ENCODE measurements around the gene STARD13. TPM values are rescaled to one million over a fixed set of nuclear protein-coding genes. Genes with fewer than 3 reads are reported as not detected.

Gene STARD13
- total RNA-seq, 2 experiments from 2014 or later = 0.02 to 0.25 TPM

DNA sequence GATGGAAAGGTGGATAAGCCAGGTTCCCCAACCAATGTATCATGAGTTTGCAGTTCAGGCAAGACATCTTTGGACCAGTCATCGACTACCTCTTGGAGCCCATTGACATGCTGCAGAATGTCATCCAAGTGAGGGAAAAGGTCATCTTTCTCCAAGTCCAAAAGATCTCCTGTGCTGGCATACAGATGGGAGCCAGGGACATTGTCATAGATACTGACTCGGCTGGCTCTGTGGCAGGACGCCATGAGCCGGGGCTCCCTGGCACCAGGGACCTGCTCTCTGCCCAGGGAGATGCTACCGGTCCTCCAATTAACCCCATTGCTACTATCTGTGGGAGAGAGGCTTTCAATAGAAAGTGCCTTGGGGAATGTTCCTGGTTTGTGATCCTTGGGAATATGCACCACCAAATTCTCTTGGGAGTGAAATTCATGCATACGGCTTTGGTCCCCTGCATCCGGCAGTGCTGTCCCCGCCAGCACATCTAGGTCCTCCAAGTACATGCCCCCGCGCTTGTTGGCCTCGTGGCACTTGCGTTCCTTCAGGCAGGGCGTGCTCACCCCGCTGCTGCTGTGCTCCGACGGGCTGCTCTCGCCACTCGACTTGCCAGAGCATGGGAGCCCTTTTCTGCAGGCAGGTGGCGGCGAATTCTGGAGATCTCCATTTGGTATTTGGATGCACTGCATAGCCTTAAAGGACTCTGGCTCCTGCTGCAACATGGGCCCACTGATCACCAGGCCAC is 156.3 kb downstream of the STARD13 start:
- ChIA-PET POLR2A (no interaction called here), CTCF (no interaction called here)
- Mint-ChIP-seq H3K4me3 (no peak overlapping the region), H3K36me3 (ENCODE audit: low read depth) (no peaks in the 10 kb centered on the region), H3K27me3 (no peaks in the 10 kb centered on the region), H3K27ac (no peak overlapping the region), H3K4me1 (no peaks in the 10 kb centered on the region), H3K9me3 (peaks cover 2% of the 10 kb centered on the region)
- no peak for DNase-seq

DNA sequence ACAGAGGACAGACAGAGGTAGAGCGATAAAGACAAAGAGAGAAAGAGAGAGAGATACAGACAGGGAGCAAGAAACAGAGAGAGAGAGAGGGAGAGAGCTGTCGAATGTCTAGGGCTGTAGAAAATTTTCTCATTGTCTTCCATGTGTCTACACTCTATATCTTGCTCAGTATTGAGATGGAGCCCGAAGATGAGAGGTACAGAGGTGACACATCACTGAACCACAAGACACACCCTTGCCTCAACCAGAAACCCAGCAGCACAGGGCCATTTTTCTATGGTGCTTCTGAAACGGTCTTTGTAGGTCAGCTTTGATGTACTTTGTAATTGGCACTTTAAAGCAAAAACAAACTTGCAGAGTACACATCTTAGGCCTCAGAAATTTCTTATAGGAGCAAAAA is 157.4 kb downstream of the STARD13 start:
- no peak for DNase-seq
- POLR2A ChIA-PET = no interaction called here
- Mint-ChIP-seq H3K9me3 (no peaks in the 10 kb centered on the region), H3K36me3 (ENCODE audit: low read depth) (no peaks in the 10 kb centered on the region), H3K4me1 (no peaks in the 10 kb centered on the region), H3K27ac (no peak overlapping the region), H3K4me3 (no peak overlapping the region), H3K27me3 (no peaks in the 10 kb centered on the region)
- CTCF ChIA-PET = no interaction called here

DNA sequence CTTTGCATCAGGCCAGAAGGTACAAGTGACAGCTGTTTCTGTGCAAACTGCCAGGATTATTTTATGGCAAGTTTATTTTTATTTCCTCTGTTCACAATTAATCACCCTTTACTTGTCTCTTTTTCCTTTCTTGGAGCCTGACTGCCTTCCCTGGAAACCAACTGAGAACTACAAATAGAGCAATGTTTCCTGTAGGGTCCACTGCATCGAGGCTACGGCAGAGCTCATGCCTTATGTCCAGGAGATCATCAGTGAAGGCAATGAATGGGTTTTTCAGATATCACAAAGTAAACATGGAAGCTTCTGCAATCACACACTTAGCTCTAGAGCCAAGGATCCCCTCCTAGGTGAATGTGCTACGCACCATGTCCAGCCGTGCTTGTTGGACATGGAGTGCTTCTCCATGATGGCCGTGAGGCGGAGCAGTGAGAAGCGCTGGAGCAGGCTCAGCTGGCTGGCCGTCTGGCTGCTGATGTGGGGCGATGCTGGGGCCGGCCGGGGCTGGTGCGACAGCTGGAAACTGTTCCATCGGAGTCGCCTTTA is 158.5 kb downstream of the STARD13 start:
- H3K27ac Mint-ChIP-seq = no peak overlapping the region
- no peaks in the 10 kb centered on the region for H3K27me3 Mint-ChIP-seq
- CTCF ChIA-PET = no interaction called here
- H3K9me3 Mint-ChIP-seq = no peaks in the 10 kb centered on the region
- POLR2A ChIA-PET = no interaction called here
- no peak overlapping the region for H3K4me3 Mint-ChIP-seq
- H3K36me3 Mint-ChIP-seq (ENCODE audit: low read depth) = no peaks in the 10 kb centered on the region
- no peaks in the 10 kb centered on the region for H3K4me1 Mint-ChIP-seq
- DNase-seq = no peak

DNA sequence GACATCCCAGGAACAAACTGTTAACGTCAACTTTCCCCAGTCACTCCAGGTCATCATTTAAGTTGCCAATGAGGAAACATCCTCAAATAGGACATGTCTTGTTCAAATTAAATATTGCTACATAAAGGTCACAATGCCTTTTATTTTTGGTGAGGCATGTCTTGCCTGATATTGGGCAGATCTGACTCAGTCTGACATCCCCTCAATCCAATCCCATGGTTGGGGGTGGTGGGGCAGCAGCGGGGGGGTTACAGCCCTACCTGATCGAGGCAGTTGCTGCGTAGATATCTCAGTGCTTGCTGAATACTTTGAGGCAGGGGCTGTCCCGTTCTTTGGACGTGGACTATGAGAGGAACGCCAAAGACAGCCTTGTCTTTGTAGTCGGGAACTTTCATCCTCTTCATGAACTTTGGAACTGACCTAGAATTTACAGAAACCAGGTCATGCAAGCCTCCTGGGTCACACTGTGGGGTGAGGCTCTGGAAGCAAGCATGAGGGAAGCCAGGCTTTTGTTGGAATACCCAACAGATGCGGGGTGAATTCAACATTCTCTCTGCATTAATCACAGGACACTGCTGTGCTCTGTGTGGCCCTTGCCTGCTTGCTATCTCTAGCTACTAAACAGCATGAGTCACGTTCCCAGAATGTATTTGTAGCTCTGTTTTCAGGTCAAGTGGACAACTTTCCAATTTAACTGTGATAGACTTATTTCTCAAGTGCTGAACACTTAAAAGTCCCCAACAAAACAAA is 159.6 kb downstream of the STARD13 start:
- ChIA-PET POLR2A (no interaction called here), CTCF (interaction anchor here (0.8 kb wide), 1 partner anchor 10 kb away, joined by 3 read pairs; no protein-coding TSS in a partner anchor)
- no peak for DNase-seq
- Mint-ChIP-seq H3K9me3 (no peaks in the 10 kb centered on the region), H3K27ac (no peak overlapping the region), H3K4me1 (no peaks in the 10 kb centered on the region), H3K36me3 (ENCODE audit: low read depth) (no peaks in the 10 kb centered on the region), H3K27me3 (no peaks in the 10 kb centered on the region), H3K4me3 (no peak overlapping the region)

DNA sequence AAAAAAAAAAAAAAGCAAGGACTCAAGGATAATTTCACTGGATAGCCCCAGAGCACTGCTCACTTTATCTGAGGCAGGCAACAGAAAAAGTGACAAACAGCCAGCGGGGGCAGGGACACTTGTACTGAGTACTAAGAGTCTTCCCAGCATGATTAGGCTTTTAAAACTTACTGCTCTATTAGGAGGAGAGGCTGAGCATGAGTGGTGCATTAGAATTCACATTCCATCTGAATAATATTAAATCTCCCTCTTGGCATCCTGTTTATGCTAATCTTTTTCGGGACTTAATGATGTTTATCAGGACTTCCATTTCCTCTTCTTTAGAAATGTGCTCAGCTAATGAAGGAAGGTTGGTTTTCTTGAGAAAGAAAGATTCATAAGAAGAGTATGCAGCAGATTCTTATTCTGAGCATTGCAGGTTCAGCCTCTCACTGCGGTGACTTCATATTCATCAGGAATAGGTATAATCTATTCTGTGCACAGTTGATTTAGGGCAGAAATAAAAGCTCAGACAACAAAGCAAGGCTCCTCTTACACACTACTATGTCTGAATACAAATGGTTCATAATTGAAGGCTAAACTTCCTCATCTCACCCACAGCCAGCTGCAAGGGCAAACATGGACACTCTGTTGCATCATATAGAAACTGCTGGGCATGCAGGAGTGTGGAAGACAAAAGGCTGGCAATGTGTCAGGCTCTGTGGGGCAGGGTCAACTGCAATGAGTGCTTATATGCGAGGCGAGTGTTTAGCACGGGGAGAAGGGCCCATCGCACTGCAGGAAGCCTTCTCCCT is 162.3 kb downstream of the STARD13 start:
- no peak overlapping the region for H3K4me3 Mint-ChIP-seq
- no peaks in the 10 kb centered on the region for H3K36me3 Mint-ChIP-seq (ENCODE audit: low read depth)
- H3K27me3 Mint-ChIP-seq = no peaks in the 10 kb centered on the region
- ChIA-PET CTCF (interaction anchor here (0.5 to 1.5 kb wide), 2 partner anchors 16 to 67 kb away, joined by 3 to 4 read pairs; no protein-coding TSS in a partner anchor), POLR2A (no interaction called here)
- no peaks in the 10 kb centered on the region for H3K4me1 Mint-ChIP-seq
- no peak for DNase-seq
- no peak overlapping the region for H3K27ac Mint-ChIP-seq
- no peaks in the 10 kb centered on the region for H3K9me3 Mint-ChIP-seq

DNA sequence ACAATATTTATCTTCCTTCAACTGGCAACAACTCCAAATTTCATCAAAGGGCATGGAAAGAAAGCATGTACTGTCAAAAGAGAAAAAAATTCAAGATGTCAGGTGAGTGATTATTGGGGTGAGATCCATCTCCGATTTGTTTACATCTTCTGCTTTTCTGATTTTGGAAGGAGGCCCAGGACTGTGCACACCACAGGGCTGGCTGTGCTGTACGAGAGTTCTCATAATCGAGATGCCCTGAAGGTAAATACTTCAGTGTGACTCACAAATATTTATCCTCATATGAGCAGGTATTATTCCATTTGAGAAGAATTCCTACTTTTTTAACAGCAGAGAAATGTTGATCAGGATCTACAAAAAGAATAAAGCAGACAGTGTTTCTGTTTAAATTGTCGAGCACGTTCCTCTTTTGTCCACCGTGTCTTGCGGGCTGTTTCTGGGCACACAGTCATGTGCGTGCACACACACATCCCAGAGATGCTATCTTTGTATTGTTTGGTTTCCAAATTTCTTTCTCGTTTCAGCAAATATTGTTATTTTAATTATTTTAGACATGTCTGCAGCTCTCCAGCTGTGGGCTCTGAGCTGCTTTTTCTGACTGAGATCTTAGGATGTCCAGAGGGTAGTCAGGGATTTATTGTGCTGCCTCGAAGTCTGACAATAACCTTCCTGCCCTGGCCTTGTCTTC is 165.6 kb downstream of the STARD13 start:
- no peak overlapping the region for H3K4me3 Mint-ChIP-seq
- no peaks in the 10 kb centered on the region for H3K9me3 Mint-ChIP-seq
- H3K36me3 Mint-ChIP-seq (ENCODE audit: low read depth) = no peaks in the 10 kb centered on the region
- H3K27me3 Mint-ChIP-seq = peaks cover 3% of the 10 kb centered on the region
- no peaks in the 10 kb centered on the region for H3K4me1 Mint-ChIP-seq
- DNase-seq = no peak
- POLR2A ChIA-PET = no interaction called here
- CTCF ChIA-PET = no interaction called here
- H3K27ac Mint-ChIP-seq = no peak overlapping the region

DNA sequence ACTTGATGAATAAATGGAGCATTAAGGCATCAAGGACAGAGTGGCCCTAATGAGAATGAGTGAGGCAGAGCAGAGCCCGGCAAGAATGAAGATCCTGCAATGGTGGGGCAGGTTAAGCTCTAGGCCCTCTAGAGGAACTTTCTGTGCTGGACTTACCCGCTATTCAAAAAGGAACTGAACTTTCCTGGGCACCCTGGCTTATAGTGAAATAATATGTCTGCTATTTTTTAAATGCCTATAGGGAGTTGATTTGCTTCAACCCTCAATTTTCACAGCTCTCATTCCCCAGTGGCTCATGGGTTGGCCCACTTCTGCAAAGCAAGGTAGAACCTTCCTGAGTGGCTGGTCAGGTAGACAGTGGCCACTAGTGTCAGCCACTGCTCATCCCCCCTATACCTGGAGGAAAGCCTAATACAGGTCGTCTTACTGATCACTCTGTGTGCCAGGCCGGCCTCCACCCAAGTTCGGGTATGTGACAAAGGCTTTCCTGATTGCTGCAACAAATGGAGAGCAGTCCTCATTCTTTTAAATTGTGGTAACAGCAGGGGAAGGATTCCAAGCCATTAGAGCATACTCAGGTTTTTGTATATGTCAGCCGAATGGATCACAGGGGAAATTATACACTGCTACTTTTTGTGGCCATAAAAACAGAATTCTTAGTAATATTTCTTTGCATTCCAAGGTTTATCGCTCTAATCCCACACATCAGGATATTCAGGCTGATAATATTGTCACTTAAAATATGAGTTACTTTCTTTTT is 166.4 kb downstream of the STARD13 start:
- Mint-ChIP-seq H3K9me3 (no peaks in the 10 kb centered on the region), H3K27me3 (peaks cover 3% of the 10 kb centered on the region), H3K4me3 (no peak overlapping the region), H3K27ac (no peak overlapping the region), H3K4me1 (no peaks in the 10 kb centered on the region), H3K36me3 (ENCODE audit: low read depth) (no peaks in the 10 kb centered on the region)
- CTCF ChIA-PET = no interaction called here
- no peak for DNase-seq
- POLR2A ChIA-PET = no interaction called here

DNA sequence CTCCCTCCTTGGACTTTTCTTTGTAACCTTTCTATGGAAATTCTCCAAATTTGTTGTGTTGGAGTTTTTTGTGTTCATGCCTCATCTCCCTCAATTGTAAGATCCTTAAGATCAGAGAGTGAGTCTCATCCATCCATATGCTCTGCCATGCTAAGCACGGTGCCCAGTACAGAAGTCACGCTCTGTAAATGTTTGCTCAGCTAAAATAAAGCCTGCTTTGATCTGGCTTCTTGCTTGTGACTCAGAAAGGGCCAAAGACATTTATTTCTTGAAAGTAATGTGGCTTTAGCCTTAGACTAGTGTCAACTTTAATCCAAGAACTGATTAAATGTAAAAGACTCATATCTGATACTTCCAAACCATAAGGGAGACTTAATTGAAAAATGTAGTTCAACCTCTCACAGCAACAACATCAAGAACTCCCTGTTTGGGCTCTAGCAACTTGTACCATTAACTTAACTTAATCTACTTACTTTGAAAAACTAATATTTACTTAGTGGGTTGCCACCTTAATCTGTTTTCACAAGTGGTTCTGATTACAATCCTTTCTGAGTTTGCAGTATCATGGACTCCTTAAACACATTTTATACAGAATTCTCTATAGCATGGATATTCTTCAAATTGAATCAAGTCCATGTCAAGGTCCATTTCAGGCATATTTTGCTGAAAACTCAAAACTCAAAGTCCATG is 169.1 kb downstream of the STARD13 start:
- Mint-ChIP-seq H3K4me3 (no peak overlapping the region), H3K27me3 (peaks cover 6% of the 10 kb centered on the region), H3K36me3 (ENCODE audit: low read depth) (no peaks in the 10 kb centered on the region), H3K4me1 (no peaks in the 10 kb centered on the region), H3K9me3 (no peaks in the 10 kb centered on the region), H3K27ac (no peak overlapping the region)
- DNase-seq = no peak
- ChIA-PET CTCF (no interaction called here), POLR2A (no interaction called here)

DNA sequence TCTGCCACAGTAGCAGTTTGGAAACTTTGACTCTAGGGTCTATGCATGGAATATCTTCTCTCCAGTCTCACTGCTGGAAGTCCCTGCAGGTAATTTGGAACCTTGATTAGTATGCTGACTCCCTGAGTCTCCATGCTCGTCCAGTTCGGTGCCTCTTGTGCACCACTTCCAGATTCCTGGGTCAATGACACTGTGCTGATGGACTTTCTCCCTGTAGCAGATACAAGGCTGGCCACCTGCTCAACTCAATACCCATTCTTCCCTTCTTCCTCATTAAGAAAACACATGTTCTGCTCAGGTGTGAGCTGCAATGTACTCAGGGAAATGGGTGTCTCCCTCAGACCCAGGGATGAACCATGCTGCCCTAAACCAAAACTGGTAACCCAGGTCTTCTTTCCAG is 170.3 kb downstream of the STARD13 start:
- Mint-ChIP-seq H3K27ac (no peak overlapping the region), H3K4me3 (no peak overlapping the region), H3K36me3 (ENCODE audit: low read depth) (no peaks in the 10 kb centered on the region), H3K9me3 (no peaks in the 10 kb centered on the region), H3K4me1 (no peaks in the 10 kb centered on the region), H3K27me3 (peaks cover 6% of the 10 kb centered on the region)
- DNase-seq = no peak
- POLR2A ChIA-PET = no interaction called here
- CTCF ChIA-PET = no interaction called here

DNA sequence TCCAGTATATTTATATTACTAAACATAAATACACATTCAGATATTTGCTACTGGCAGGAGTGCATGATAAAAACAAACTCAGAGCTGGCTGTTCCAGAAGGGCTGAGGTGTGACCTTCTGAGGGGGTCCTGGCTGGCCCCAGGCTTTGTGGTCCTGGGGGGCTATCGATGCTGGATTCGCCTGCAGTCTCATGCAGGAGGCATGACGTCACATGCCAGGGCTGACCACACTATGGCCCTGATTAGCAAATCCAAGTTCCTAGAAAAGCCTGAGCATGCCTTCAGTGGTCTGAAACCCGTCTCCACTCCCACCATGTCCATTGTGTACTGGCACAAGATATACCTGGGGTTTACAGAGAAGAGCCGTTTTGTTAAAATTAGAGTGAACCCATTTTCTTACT is 171.4 kb downstream of the STARD13 start:
- H3K4me3 Mint-ChIP-seq = no peak overlapping the region
- H3K36me3 Mint-ChIP-seq (ENCODE audit: low read depth) = no peaks in the 10 kb centered on the region
- no peaks in the 10 kb centered on the region for H3K4me1 Mint-ChIP-seq
- POLR2A ChIA-PET = no interaction called here
- peaks cover 6% of the 10 kb centered on the region for H3K27me3 Mint-ChIP-seq
- no peaks in the 10 kb centered on the region for H3K9me3 Mint-ChIP-seq
- no peak for DNase-seq
- no peak overlapping the region for H3K27ac Mint-ChIP-seq
- CTCF ChIA-PET = interaction anchor here (0.5 kb wide), 1 partner anchor 178 kb away, joined by 4 read pairs; no protein-coding TSS in a partner anchor

DNA sequence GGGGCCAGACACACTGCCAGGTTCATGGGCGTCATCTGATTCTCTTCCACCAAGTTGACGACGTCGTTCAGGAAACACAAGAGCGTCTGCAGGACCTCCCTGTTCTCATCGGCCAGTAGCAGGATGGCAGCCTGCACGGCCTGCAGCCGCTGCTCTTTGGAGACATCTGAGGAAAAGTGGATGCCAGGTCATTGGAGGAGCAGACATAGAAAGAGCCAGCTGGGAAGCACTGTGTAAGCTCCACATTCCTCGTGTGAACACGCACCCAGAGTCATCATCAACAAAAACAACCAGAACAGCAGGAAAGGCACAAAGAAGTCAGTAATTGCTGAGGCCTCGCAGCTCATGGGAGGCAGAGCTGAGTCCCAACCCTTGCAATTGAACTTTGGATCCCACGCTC is 172.8 kb downstream of the STARD13 start:
- H3K36me3 Mint-ChIP-seq (ENCODE audit: low read depth) = no peaks in the 10 kb centered on the region
- H3K9me3 Mint-ChIP-seq = no peaks in the 10 kb centered on the region
- ChIA-PET CTCF (interaction anchor here (0.6 kb wide), 1 partner anchor 497 kb away, joined by 3 read pairs; no protein-coding TSS in a partner anchor), POLR2A (no interaction called here)
- H3K27ac Mint-ChIP-seq = no peak overlapping the region
- H3K4me1 Mint-ChIP-seq = no peaks in the 10 kb centered on the region
- H3K4me3 Mint-ChIP-seq = no peak overlapping the region
- peaks cover 7% of the 10 kb centered on the region for H3K27me3 Mint-ChIP-seq
- DNase-seq = no peak
